ENCODE data around the gene NAT9.

- TF ChIP-seq ZNF274 (IDR thresholded peaks at IDR 0.05; ENCODE audit: low read length), result no peak
- TF ChIP-seq ZNF274 (tag by site-specific recombination; IDR thresholded peaks at IDR 0.05; ENCODE audit: borderline replicate concordance), result no peak
- TF ChIP-seq REST (tag by site-specific recombination; IDR thresholded peaks at IDR 0.05), result no peak
- no peak for TF ChIP-seq ZNF501 (tag by site-specific recombination; IDR thresholded peaks at IDR 0.05)
- TF ChIP-seq ZBTB7A (tag by site-specific recombination; IDR thresholded peaks at IDR 0.05; ENCODE audit: low read depth), result no peak
- no peak for TF ChIP-seq ZBTB1 (tag by site-specific recombination; IDR thresholded peaks at IDR 0.05)
- no peak for TF ChIP-seq ZNF76 (tag by site-specific recombination; IDR thresholded peaks at IDR 0.05; ENCODE audit: borderline replicate concordance, low read depth)
- TF ChIP-seq ZNF521 (tag by site-specific recombination; IDR thresholded peaks at IDR 0.05), result no peak
- TF ChIP-seq, protein P1, sequence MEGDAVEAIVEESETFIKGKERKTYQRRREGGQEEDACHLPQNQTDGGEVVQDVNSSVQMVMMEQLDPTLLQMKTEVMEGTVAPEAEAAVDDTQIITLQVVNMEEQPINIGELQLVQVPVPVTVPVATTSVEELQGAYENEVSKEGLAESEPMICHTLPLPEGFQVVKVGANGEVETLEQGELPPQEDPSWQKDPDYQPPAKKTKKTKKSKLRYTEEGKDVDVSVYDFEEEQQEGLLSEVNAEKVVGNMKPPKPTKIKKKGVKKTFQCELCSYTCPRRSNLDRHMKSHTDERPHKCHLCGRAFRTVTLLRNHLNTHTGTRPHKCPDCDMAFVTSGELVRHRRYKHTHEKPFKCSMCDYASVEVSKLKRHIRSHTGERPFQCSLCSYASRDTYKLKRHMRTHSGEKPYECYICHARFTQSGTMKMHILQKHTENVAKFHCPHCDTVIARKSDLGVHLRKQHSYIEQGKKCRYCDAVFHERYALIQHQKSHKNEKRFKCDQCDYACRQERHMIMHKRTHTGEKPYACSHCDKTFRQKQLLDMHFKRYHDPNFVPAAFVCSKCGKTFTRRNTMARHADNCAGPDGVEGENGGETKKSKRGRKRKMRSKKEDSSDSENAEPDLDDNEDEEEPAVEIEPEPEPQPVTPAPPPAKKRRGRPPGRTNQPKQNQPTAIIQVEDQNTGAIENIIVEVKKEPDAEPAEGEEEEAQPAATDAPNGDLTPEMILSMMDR (tag by site-specific recombination; IDR thresholded peaks at IDR 0.05), result no peak
- no peak for TF ChIP-seq GLIS2 (tag by site-specific recombination; IDR thresholded peaks at IDR 0.05)
- no peak for TF ChIP-seq YY1 (tag by site-specific recombination; IDR thresholded peaks at IDR 0.05)
- no peak for TF ChIP-seq ZNF768 (tag by site-specific recombination; IDR thresholded peaks at IDR 0.05)
- TF ChIP-seq ZNF18 (tag by site-specific recombination; IDR thresholded peaks at IDR 0.05), result no peak
- TF ChIP-seq, protein P2, sequence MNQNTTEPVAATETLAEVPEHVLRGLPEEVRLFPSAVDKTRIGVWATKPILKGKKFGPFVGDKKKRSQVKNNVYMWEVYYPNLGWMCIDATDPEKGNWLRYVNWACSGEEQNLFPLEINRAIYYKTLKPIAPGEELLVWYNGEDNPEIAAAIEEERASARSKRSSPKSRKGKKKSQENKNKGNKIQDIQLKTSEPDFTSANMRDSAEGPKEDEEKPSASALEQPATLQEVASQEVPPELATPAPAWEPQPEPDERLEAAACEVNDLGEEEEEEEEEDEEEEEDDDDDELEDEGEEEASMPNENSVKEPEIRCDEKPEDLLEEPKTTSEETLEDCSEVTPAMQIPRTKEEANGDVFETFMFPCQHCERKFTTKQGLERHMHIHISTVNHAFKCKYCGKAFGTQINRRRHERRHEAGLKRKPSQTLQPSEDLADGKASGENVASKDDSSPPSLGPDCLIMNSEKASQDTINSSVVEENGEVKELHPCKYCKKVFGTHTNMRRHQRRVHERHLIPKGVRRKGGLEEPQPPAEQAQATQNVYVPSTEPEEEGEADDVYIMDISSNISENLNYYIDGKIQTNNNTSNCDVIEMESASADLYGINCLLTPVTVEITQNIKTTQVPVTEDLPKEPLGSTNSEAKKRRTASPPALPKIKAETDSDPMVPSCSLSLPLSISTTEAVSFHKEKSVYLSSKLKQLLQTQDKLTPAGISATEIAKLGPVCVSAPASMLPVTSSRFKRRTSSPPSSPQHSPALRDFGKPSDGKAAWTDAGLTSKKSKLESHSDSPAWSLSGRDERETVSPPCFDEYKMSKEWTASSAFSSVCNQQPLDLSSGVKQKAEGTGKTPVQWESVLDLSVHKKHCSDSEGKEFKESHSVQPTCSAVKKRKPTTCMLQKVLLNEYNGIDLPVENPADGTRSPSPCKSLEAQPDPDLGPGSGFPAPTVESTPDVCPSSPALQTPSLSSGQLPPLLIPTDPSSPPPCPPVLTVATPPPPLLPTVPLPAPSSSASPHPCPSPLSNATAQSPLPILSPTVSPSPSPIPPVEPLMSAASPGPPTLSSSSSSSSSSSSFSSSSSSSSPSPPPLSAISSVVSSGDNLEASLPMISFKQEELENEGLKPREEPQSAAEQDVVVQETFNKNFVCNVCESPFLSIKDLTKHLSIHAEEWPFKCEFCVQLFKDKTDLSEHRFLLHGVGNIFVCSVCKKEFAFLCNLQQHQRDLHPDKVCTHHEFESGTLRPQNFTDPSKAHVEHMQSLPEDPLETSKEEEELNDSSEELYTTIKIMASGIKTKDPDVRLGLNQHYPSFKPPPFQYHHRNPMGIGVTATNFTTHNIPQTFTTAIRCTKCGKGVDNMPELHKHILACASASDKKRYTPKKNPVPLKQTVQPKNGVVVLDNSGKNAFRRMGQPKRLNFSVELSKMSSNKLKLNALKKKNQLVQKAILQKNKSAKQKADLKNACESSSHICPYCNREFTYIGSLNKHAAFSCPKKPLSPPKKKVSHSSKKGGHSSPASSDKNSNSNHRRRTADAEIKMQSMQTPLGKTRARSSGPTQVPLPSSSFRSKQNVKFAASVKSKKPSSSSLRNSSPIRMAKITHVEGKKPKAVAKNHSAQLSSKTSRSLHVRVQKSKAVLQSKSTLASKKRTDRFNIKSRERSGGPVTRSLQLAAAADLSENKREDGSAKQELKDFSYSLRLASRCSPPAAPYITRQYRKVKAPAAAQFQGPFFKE (tag by site-specific recombination; IDR thresholded peaks at IDR 0.05; ENCODE audit: borderline replicate concordance), result no peak
Measured at GRCh38 chr17:74822939-74823367, 46.8 kb upstream of the NAT9 start.
